Gastrocnemius medialis (tissue), 4 donors: Measurements from ENCODE around the gene AMZ2.

ENCODE experiments used
- POLR2A ChIP-seq, 2 donors: fragments of 450-650 bp; IDR thresholded peaks; one replicate each; pipeline ENCODE4 v1.6.1; 2017; ENCODE audit warnings: antibody characterized with exemption in 2 of 2, mild to moderate bottlenecking in 2 of 2, moderate library complexity in 2 of 2
- TF ChIP-seq, protein P1 (sequence below), 5 experiments: fragments of 450-650 bp in 3 of 5; fragments of 200-600 bp in 2 of 5; sonication (generic) in 2 of 5; IDR thresholded peaks in 4 of 5; conservative IDR thresholded peaks in 1 of 5; 1 replicate in 4 of 5; 2 replicates in 1 of 5; pipeline ENCODE4 v1.5.1; 2016 to 2019; ENCODE audit warnings: antibody characterized with exemption in 5 of 5, mild to moderate bottlenecking in 3 of 5, moderate library complexity in 3 of 5

DNA sequence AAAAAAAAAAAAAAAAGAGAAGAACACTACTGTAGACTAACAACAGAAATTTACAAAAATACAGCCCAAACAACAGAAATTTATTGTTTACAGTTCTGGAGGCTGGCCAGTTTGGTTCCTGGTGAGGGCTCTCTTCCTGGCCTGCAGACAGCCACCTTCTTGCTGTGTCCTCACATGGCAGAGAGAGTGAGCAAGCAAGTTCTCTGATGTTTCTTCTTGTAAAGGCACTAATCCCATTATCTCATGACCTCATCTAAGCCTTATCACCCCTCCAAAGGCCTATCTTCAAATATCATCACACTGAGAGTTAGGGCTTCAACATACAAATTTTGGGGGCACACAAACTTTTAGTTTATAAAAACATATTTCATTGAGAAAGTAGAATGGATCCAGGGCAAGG is 50.8 kb downstream of the AMZ2 start:
- TF ChIP-seq, protein P1, sequence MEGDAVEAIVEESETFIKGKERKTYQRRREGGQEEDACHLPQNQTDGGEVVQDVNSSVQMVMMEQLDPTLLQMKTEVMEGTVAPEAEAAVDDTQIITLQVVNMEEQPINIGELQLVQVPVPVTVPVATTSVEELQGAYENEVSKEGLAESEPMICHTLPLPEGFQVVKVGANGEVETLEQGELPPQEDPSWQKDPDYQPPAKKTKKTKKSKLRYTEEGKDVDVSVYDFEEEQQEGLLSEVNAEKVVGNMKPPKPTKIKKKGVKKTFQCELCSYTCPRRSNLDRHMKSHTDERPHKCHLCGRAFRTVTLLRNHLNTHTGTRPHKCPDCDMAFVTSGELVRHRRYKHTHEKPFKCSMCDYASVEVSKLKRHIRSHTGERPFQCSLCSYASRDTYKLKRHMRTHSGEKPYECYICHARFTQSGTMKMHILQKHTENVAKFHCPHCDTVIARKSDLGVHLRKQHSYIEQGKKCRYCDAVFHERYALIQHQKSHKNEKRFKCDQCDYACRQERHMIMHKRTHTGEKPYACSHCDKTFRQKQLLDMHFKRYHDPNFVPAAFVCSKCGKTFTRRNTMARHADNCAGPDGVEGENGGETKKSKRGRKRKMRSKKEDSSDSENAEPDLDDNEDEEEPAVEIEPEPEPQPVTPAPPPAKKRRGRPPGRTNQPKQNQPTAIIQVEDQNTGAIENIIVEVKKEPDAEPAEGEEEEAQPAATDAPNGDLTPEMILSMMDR (IDR thresholded peaks at IDR 0.05 in 4 of 5, conservative IDR thresholded peaks at IDR 0.05 in 1 of 5) = no peak
- TF ChIP-seq POLR2A (IDR thresholded peaks at IDR 0.05) = no peak
